K562 (cell line): ENCODE measurements around the gene CPE.

Source experiments
- ARNT ChIP-seq, 2 experiments: fragments of 450-650 bp; IDR thresholded peaks; 2 replicates each; pipeline ENCODE4 v1.6.1; 2016; ENCODE audit warnings: mild to moderate bottlenecking in 1 of 2
- BDP1 ChIP-seq: IDR thresholded peaks from 3 replicates; pipeline ENCODE4 v1.6.1; 2011; ENCODE audit not compliant: insufficient read length, insufficient read depth
- HCFC1 ChIP-seq: IDR thresholded peaks from 2 replicates; pipeline ENCODE4 v1.6.1; 2012; ENCODE audit warnings: low read depth, low read length, improper control_type of control experiment

- TF ChIP-seq ARNT (IDR thresholded peaks at IDR 0.05) (no peak), HCFC1 (no peak), BDP1 (no peak)
These were observed 154.2 kb downstream of the CPE start for GRCh38 chr4:165532976-165533375.
